HG02623 (cell line): ENCODE data around the gene KRTAP2-2.
"Not testable (repeated sequence)": the region's sequence is repeated elsewhere in the genome, so short reads cannot be mapped to it uniquely, and the experiment has no call there.

Experiments used
- ATAC-seq: cut with Tn5 transposase; IDR thresholded peaks from one replicate; pipeline ENCODE4 v1.9.1; 2021; ENCODE audit warnings: moderate library complexity; ENCODE audit not compliant: unreplicated experiment

KRTAP2-2 gene

DNA sequence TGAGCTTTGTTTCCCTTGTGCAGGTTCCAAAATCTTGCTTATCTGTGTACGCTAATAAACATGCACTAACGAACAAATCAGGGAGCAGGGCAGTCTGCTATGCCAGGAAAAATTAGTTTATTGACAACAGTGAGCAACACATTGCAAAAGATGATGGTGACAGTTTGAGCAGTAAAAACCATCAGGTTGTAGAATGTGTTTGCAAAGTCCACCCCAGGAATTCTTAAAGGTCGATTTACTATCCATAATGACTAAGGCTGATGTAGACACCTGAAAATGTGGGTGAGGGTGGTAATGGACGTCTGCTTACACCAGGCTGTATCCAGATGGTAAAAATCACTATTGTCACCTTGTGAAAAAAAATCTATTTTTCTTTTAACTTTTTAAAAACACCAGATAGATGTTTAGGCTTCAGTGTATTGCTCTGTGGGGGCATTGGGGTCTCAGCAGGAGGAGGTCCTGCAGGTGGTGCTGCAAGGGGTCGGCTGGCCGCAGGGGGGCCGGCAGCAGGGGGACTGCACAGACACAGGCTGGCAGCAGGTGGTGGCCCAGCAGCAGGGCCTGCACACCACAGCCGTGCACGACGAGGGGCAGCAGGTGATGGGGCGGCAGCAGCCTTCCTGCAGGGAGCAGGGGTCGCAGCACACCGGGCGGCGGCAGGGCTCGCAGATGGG is 10.1 kb upstream of the KRTAP2-2 start:
- not testable (repeated sequence) for ATAC-seq

DNA sequence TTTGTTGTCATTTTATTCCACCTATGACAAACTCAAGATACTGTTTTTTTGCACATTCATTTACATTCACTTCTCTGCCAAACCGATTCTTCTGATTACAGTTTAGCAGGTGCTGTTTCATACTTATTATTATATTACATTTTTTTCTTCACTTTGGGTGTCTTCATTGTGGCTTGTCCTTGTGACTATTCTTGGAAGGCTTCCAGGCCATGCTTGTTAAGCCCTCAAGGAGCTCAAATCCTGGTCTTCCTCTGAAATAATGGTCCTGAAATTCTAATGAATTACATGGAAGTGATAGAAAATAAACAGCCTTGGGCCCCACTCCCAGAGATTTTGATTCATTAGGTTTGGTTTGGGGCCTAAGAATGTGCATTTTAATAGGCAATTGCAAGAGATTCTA is 9.3 kb upstream of the KRTAP2-2 start:
- no peak for ATAC-seq

DNA sequence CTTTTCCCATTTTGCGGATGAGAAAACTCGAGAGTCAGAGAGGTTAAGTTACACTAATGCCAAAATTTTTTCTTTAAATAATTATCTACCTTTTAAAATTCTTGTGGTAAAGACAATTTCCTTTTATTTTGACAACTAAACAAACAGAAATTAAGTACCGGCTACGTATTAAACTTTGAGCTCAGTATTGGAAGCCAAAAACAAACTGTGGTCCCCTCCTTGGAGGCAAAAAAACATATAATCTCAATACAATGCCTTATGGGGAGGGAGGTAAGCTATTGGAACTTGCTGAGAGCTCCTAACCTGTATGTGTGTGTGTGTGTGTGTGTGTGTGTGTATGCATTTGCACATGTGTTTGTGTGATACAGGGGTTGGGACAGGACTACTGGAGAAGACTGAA is 8.4 kb upstream of the KRTAP2-2 start:
- no peak for ATAC-seq

DNA sequence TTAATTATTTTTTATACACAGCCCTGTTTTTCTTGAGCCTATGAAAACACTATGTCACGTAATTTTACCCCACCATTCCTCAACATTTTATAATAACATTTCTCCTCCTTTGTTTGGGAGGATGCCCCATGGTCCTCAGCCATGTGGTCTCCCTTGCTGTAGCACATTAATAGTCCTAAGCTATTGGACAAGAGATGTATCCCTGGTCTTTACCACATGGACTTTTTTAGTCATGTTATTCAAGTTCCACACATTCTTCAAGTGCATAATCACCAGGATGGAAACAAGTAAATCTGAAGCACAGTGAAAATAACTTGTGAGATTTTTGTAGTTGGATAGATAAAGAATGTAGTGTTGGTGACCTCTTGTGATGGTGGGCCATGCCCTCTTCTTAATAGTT is 6.9 kb upstream of the KRTAP2-2 start:
- ATAC-seq = no peak

DNA sequence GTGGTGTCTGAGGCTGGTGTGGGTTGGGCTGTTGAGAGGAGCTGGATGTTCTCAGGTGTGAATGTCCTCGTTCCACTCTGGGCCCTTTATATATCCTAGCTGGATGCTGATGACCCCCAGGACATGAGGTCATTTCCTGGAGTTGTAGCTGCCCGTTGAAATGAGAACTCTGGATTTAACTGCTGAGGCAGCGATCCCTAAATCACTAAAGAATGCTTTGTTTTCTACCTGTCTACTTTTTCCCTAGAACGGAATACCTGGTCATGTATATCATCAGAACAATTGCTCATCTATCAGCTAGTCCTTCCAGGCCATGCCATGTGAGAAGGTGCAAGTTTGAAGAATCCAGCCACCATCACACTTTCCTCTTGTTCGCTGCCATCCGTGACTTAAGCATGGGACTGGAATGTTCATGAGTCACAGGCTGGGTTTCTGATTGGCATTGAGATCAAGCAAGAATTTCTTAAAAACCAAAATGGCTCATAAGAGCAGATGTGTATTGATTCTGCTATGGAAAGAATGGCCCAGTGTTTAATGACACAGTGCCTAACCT is 5.1 kb upstream of the KRTAP2-2 start, which contains the start of gene KRTAP2-3:
KRTAP2-3 (minus strand) TSS at position 63 of the 553 bp plus-strand sequence. CDS start 64 bp downstream, outside the sequence.
- ATAC-seq = no peak

DNA sequence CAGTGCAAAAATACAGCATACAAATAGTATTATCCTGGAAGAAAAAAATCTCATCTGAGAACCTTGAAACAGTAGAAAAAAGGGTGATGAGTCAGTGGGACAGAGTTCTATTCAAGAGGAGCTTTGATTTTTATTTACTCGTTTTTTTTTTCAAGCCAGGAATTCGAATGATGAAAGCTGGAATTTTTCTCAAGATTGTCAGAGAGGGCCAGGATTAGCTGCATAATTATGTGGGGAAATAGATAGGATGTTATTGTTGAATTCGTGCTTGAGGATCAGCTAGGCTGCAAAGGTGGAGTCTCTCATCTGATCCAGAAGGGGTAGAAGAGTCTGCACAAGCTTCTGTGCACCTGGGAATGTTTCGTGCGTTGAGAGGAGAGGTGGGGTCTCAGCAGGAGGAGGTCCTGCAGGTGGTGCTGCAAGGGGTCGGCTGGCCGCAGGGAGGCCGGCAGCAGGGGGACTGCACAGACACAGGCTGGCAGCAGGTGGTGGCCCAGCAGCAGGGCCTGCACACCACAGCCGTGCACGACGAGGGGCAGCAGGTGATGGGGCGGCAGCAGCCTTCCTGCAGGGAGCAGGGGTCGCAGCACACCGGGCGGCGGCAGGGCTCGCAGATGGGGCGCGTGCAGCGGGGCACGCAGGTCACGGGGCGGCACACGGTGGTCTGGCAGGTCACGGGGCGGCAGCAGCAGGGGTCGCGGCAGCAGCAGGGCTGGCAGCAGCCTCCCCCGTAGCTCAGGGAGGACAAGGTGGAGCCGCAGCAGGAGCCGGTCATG is 4.4 kb upstream of the KRTAP2-2 start:
- ATAC-seq = not testable (repeated sequence)

DNA sequence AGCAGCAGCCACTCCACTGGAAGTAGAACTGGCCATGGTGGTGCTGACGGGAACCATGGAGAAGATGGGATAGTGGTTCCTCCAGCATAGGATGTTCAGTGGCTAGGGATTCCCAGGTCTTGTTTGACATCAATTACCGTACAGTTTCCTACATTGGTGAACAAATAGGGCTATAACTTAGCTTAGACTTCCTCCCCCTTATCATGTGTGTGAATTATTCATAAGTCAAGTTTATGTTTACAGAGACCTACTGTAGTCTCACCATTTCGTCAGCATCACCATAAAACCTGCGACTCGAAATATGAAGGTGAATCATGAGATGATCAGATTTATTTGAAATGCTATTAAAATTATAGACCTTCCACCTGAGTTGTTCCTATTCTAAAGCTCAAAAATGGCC is 3.7 kb upstream of the KRTAP2-2 start:
- ATAC-seq = no peak

DNA sequence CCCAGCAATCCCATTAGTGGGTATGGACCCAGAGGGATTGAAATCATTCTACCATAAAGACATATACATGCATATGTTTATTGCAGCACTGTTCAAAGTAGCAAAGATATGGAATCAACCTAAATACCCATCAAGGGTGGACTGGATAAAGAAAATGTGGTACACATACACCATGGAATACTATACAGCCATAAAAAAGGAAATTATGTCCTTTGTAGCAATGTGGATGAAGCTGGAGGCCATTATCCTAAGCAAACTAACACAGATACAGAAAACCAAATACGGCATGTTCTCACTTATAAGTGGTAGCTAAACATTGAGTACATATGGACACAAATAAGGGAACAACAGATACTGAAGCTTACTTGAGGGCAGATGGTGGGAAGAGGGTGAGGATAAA is 2.5 kb upstream of the KRTAP2-2 start:
- ATAC-seq = no peak

DNA sequence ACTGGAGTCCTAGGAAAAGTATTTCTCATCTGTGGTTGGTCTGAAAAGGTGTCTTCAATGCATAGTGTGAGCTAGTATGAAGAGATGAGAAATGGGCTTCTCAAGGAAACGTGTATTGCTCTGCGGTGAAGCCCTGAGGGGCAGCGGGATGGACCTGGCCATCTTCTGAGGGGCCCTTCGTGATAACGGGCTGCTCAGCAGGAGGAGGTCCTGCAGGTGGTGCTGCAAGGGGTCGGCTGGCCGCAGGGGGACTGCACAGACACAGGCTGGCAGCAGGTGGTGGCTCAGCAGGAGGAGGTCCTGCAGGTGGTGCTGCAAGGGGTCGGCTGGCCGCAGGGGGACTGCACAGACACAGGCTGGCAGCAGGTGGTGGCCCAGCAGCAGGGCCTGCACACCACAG is 474 bp downstream of the KRTAP2-2 start:
- not testable (repeated sequence) for ATAC-seq

DNA sequence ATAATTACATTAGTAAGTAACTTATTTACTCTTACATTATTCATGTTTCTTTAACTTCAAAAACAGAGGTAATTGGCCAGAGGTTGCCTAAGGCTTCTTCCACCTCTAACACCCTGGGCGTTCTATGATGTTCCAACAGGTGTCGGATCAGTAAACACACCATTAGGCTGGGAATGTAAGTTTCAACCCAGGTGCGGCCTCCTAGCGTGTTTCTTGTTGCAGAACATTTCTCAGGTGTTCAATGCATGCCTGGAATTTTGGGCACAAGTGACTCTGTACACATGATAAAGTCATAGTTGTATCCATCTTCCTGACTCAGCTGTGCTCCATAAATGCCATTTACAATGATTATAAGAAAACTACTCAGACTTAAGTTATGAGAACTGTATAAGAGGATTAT is 1.0 kb downstream of the KRTAP2-2 start:
- ATAC-seq = no peak

DNA sequence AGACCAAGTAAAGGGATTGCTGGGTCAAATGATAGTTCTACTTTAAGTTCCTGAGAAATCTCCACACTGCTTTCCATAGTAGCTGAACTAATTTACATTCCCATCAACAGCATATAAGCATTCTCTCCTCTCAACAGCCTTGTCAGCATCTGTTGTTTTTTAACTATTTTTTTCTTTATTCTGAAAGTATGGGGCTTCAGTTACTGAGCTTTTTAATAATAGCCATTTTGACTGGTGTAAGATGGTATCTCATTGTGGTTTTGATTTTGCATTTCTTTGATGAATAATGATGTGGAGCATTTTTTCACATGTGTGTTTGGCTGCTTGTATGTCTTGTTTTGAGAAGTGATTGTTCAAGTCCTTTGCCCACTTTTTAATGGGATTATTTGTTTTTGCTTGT is 2.5 kb downstream of the KRTAP2-2 start:
- ATAC-seq = no peak

DNA sequence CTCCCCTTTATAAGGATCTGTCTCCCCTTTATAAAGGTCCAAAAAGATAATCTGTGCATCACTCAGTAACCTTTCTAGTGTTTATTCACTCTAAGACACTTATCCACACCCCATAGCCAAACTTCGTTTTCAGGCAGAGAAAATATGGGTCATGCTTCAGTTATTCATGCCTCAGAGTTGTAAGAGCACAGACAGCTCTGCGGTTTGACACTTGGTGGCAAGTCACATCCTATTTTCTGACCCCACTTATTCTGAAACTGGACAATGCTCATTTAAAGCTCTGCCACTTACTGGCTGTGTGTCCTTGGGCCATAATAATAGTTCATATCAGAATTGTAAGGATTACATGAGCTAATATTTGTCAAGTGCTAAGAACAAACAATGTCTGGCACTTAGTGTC is 5.9 kb downstream of the KRTAP2-2 start:
- ATAC-seq = no peak

DNA sequence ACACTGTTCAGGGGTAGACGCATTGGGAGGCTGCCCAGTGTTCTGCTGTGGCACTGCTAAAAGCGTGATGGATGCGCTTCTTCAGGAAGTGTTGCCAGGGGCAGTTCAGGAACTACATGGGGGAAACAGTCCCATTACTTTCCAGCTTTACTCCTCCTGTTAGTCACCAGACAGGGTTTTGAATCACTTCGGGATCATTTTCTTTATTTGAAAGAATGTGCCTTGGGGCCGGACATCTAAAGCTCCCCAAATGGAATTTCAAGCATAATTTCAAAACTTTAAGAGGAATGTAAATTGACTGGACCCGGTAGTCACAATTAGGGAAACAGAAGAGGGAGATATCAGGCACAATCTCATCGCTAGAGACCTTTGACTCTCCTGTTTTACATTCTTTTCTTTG is 6.6 kb downstream of the KRTAP2-2 start:
- no peak for ATAC-seq

DNA sequence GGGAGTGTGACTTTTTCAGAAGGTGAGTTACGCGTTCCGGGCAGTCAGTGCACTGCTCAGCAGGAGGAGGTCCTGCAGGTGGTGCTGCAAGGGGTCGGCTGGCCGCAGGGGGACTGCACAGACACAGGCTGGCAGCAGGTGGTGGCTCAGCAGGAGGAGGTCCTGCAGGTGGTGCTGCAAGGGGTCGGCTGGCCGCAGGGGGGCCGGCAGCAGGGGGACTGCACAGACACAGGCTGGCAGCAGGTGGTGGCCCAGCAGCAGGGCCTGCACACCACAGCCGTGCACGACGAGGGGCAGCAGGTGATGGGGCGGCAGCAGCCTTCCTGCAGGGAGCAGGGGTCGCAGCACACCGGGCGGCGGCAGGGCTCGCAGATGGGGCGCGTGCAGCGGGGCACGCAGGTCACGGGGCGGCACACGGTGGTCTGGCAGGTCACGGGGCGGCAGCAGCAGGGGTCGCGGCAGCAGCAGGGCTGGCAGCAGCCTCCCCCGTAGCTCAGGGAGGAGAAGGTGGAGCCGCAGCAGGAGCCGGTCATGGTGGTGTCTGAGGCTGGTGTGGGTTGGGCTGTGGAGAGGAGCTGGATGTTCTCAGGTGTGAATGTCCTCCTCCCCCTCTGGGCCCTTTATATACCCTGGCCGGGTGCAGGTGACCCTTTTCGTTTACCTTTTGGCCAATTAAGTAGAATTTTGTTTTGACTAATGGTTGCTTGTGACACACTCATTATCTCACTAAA is 8.1 kb downstream of the KRTAP2-2 start, which contains the start of gene KRTAP2-1:
KRTAP2-1 (minus strand) TSS at position 582 of the 731 bp plus-strand sequence; CDS start at position 533, 49 bp downstream.
- ATAC-seq = not testable (repeated sequence)

DNA sequence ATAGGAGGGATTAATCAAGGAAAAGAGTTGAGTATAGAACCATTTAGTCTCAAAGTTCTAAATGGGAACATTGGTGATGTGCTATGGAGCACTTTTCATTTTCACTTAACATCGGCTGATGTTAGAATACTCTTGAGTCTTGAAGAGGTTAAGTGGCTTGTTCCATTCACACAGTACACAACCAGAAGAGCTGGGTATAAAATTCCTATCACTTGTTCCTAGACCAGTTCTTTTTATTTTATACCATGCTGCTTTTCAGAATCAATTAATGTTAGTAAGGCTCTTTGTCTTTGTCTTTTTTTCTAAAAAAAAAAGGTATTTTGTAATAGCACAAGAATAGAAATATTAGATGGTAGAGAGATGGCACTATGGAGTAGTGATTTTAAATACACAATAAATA is 12.1 kb downstream of the KRTAP2-2 start:
- ATAC-seq = no peak

DNA sequence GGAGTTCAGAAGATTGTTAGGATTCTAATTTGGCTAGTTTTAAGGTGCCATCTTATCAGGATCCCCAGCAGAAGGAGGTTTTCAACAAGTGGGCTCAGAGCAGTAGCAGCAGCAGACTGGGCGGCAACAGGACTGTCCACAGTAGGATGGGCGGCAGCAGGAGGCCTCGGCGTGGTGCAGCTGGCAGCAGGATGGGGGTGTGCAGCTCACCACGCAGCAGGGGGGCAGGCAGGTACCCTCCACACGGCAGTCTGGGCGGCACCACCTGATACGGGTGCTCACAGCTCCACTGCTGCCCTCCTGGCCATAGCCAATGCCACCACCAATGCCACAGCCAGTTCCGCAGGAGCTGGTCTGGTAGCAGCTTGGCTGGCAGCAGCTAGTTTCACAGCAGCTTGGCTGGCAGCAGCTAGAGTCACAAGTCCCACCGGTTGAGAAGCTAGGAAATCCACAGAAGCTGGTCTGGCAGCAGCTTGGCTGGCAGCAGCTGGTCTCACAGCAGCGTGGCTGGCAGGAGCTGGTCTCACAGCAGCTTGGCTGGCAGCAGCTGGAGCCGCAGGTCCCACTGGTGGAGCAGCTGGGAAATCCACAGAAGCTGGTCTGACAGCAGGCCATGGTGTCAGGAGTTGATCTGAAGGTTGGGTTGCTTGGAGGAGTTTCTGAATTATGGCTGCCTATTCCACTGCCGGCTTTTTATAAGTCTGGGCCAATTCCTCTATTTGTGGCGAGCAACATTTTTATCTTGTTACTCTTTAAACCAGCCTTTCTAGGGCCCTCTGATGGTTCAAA is 14.1 kb downstream of the KRTAP2-2 start, which contains the start of gene KRTAP1-1:
KRTAP1-1 (minus strand) TSS at position 668 of the 789 bp plus-strand sequence; CDS start at position 615, 53 bp downstream.
- not testable (repeated sequence) for ATAC-seq

DNA sequence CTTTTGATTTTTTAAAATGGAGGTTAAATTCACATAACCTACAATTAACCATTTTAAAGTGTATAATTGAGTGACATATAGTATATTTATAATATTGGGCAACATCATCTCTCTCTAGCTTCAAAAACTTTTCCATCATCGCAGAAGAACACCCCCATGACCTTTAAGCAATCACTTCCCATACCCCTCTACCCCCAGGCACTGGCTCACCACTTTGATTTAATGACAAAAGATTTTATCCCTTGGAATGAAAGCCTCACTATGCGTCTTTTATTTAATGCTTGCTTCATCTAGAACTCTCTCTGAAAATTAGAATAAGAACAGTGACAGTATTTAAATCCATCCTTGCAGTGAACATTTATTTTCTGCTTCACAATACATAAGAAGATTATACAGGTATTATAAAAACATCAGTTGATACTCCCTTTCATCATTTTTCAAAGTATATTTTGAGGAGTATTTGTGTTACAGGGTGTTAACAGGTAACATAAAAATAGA is 17.1 kb downstream of the KRTAP2-2 start:
- ATAC-seq = no peak

DNA sequence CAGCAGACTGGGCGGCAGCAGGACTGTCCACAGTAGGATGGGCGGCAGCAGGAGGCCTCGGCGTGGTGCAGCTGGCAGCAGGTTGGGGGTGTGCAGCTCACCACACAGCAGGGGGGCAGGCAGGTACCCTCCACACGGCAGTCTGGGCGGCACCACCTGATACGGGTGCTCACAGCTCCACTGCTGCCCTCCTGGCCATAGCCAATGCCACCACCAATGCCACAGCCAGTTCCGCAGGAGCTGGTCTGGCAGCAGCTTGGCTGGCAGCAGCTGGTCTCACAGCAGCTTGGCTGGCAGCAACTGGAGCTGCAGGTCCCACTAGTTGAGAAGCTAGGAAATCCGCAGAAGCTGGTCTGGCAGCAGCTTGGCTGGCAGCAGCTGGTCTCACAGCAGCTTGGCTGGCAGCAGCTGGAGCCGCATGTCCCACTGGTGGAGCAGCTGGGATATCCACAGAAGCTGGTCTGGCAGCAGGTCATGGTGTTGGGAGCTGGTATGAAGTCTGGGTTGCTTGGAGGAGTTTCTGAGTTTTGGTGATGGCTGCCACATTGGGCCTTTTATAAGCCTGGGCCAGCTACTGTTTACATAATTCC is 20.6 kb downstream of the KRTAP2-2 start, which contains the start of gene KRTAP1-3:
KRTAP1-3 (minus strand) TSS at position 529 of the 590 bp plus-strand sequence; CDS start at position 476, 53 bp downstream.
- ATAC-seq = not testable (repeated sequence)

DNA sequence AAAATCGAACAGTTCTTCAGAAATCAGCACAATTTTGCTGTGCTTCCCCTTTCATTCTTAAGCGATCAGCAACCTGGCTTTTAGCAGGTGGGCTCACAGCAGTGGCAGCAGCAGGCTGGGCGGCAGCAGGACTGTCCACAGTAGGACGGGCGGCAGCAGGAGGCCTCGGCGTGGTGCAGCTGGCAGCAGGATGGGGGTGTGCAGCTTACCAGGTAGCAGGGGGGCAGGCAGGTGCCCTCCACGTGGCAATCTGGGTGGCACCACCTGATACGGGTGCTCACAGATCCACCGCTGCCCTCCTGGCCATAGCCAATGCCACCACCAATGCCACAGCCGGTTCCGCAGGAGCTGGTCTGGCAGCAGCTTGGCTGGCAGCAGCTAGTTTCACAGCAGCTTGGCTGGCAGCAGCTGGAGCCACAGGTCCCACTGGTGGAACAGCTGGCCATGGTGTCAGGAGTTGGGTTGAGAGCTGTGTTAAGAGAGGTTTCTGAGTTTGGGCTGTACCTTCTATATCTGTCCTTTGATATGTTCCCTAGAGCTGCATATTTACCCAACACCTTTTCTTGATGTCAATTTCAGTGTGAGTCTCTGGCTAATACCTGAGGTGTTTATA is 25.3 kb downstream of the KRTAP2-2 start, which contains the start of gene KRTAP1-4:
KRTAP1-4 (minus strand) TSS at position 563 of the 613 bp plus-strand sequence; CDS start at position 446, 117 bp downstream.
- ATAC-seq = no peak
